ENCODE results near the gene RBMS2.
A peak's percentile ranks its signal among the peaks of the same experiment; 100 is the strongest.
"Not testable (repeated sequence)": the region's sequence is repeated elsewhere in the genome, so short reads cannot be mapped to it uniquely, and the experiment has no call there.

RBMS2 gene

DNA sequence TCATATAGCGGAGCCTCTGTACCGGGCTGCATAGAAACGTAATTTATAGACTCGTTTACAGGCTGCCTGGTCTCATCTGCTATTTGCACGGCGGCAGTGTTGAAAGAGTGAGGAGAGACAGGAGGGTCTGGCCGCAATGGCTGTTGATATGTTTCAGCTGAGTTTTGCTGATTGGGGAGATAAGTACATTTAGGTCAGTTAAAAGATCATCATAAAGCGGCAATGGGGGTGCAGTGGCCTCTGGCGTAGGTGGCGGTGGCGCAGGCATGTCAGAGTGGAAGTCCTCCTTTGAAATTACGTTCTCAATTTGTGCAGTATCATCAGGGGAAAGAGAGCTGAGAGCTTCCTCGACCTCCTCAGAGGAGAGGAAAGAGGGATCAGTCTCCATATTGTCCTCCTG lies 21.7 kb upstream of the RBMS2 start:
- DNase-seq (ENCODE audit: insufficient read length, low spot score); FAIRE-seq: not testable (repeated sequence)

GRCh38 chr12:56510786-56511185 lies 10.8 kb upstream of the RBMS2 start:
- no peak for TF ChIP-seq POLR2A (IDR thresholded peaks at IDR 0.05; ENCODE audit: low read depth, low read length)
- DNase-seq (ENCODE audit: insufficient read length, low spot score) (no peak), FAIRE-seq (no peak)

- FAIRE-seq; DNase-seq (ENCODE audit: insufficient read length, low spot score): not testable (repeated sequence)
These were observed 7.7 kb upstream of the RBMS2 start for GRCh38 chr12:56514014-56514318.

- DNase-seq (ENCODE audit: insufficient read length, low spot score) (no peak), FAIRE-seq (no peak)
- TF ChIP-seq POLR2A (IDR thresholded peaks at IDR 0.05; ENCODE audit: low read depth, low read length), result no peak
These were observed 3.8 kb upstream of the RBMS2 start for GRCh38 chr12:56517854-56518253.

GRCh38 chr12:56518570-56518969 lies 3.0 kb upstream of the RBMS2 start:
- FAIRE-seq (no peak), DNase-seq (ENCODE audit: insufficient read length, low spot score) (no peak)
- TF ChIP-seq POLR2A (IDR thresholded peaks at IDR 0.05; ENCODE audit: low read depth, low read length), result no peak

DNA sequence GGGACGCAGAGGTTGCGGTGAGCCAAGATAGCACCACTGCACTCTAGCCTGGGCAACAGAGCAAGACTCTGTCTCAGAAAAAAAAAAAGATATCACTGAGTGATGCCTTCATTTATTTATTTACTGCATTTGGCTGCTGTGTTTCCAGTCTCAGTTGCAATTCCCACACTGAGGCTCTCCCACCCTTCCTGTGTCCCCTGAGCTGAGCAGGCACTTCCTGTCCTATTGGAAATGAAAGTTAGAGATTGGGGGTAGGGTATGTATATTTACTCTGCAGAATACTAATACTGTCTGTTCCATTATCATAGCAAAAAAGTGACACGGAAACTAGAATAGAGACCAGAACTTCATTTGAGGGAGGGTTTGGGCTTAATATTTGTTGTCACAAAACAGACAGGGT lies 1.6 kb upstream of the RBMS2 start:
- no peak for DNase-seq (ENCODE audit: insufficient read length, low spot score)
- no peak for TF ChIP-seq POLR2A (IDR thresholded peaks at IDR 0.05; ENCODE audit: low read depth, low read length)
- FAIRE-seq, result no peak

DNA sequence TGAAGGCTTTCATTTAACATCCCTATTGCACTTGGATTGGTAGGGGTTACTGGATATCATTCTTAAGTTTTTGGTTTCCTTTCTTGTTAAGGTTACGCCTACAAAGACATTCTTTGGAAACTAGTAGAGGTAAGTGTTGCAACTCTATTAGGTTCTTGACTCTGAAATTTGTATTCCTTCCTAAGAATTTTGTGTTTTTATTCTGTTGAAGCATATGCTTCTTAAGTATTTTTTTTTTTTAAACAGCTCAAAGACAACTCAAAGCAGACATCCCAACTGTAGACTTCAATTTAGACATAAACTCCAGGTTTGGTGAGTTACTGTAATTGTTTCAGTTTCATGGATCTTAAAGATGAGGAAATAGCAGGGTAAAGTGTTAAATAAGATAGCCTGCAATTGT lies 1.1 kb upstream of the RBMS2 start:
- FAIRE-seq (no peak), DNase-seq (ENCODE audit: insufficient read length, low spot score) (no peak)
- TF ChIP-seq POLR2A (IDR thresholded peaks at IDR 0.05; ENCODE audit: low read depth, low read length), result no peak

- no peak for FAIRE-seq
These were observed 421 bp upstream of the RBMS2 start for GRCh38 chr12:56521209-56521589.

DNA sequence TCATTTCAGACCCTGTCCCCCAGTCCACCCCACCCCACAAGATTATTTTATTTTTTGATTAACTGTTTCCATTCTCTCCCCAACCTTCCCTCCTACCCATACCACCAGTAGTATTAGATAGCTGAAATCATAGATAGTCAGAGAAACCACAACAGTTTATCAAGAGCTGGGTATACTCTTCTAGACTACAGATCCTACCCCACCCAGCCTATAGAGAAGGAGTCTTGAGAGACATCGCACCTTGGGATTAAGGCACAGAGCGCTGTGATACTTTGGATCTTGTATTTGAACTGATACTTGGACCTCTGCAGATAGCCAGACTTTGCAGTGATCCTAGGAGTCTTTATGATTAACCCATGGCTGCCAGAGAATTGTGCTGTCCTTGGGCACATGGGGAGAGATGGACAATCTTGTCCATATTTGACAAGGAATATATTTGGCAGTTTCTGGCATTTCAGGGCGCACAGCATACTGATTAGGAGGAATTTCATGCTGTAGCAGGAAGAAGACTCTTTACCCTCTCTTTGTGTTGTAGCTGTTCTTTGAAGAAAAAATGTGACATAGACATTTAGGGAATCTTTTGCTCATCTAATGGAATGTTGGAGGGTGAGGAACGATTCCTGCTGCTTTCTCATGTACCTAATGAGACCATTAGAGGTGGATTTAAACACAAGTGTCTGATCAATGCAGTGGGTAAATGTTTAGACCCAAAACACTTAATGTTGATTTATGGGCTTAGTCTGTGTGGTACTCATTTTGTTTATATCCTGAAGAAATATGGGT lies 982 bp downstream of the RBMS2 start:
- peak; percentile 60 for FAIRE-seq
- DNase-seq (ENCODE audit: insufficient read length, low spot score), result no peak
- no peak for TF ChIP-seq POLR2A (IDR thresholded peaks at IDR 0.05; ENCODE audit: low read depth, low read length)

More at GRCh38 chr12:56521209-56521589, 421 bp upstream of the RBMS2 start:
- no peak for DNase-seq (ENCODE audit: insufficient read length, low spot score)
- TF ChIP-seq POLR2A (IDR thresholded peaks at IDR 0.05; ENCODE audit: low read depth, low read length), result no peak

GRCh38 chr12:56528846-56529245 lies 7.2 kb downstream of the RBMS2 start:
- DNase-seq (ENCODE audit: insufficient read length, low spot score) (no peak), FAIRE-seq (no peak)
- no peak for TF ChIP-seq POLR2A (IDR thresholded peaks at IDR 0.05; ENCODE audit: low read depth, low read length)

GRCh38 chr12:56529656-56530055 lies 8.0 kb downstream of the RBMS2 start:
- no peak for TF ChIP-seq POLR2A (IDR thresholded peaks at IDR 0.05; ENCODE audit: low read depth, low read length)
- no peak for DNase-seq (ENCODE audit: insufficient read length, low spot score)
- FAIRE-seq, result no peak

DNA sequence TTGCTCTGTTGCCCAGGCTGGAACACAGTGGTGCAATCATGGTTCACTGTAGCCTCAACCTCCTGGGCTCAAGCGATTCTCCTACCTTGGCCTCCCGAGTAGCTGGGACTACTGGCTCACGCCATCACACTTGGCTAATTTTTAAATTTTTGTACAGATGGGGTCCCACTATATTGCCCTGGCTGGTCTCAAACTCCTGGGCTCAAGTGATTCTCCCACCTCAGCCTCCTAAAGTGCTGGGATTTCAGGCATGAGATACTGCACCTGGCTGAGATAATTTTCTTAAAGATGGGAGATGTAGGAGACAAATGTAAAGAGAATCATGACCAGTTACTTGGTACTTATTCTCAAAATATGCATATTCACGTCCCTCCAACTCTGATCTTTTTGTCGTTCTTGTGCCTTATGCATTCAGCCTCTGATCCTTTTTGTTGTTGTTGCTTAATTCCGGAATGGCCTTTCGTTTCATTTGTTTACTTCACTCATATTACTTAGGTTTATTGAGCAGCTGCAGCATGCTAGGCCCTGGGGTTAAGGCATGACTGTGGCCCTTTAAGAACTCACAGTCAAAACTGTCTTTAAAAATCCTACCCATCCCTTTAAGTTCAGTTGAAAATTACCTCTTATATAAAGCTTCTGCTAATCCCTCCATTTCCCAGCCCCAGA lies 8.9 kb downstream of the RBMS2 start:
- TF ChIP-seq POLR2A (IDR thresholded peaks at IDR 0.05; ENCODE audit: low read depth, low read length), result no peak
- DNase-seq (ENCODE audit: insufficient read length, low spot score) (no peak), FAIRE-seq (no peak)

- no peak for DNase-seq (ENCODE audit: insufficient read length, low spot score)
- no peak for TF ChIP-seq POLR2A (IDR thresholded peaks at IDR 0.05; ENCODE audit: low read depth, low read length)
- peak; percentile 41 for FAIRE-seq
These were observed 15.9 kb downstream of the RBMS2 start for GRCh38 chr12:56537546-56537945.

DNA sequence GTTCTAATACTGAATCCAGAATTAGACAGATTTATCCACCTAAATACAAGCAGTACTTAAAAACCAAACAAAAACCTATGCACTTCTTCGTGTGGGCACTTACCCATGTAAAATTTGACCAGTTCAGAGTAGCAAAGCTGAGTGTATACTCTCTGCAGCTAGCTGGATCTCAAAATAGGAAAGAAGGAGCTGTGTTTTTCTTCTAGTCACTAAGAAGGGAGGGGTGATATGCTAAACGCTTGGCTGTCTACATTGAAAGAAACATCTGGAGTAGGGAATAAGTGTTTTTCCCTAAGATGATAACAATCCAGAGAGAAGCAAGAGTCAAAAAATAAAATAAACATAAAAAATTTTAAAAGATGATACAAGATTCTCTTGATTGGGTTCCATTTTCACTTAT lies 20.0 kb downstream of the RBMS2 start:
- no peak for FAIRE-seq
- DNase-seq (ENCODE audit: insufficient read length, low spot score), result no peak
- no peak for TF ChIP-seq POLR2A (IDR thresholded peaks at IDR 0.05; ENCODE audit: low read depth, low read length)

DNA sequence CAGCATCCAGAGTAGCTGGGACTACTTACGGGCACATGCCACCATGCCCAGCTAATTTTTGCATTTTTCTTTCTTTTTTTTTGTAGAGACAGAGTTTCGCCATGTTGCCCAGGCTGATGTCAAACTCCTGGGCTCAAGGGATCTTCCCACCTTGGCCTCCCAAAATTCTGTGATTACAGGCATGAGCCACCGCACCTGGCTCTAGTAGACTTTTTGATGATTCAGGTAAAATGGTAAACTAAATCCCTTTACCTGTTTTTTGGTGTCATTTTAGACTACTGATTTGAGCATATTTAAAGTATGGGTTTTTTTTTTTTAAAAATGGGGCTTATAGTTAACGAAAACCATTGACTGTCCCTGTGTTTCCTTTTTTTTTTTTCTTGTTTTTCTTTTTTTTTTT lies 20.5 kb downstream of the RBMS2 start:
- FAIRE-seq (no peak), DNase-seq (ENCODE audit: insufficient read length, low spot score) (no peak)
- TF ChIP-seq POLR2A (IDR thresholded peaks at IDR 0.05; ENCODE audit: low read depth, low read length), result no peak
